Measurements from ENCODE around the gene TMEM231.
"Not testable (repeated sequence)": the region's sequence is repeated elsewhere in the genome, so short reads cannot be mapped to it uniquely, and the experiment has no call there.

Gene TMEM231

GRCh38 chr16:75555707-75556430 is at the start of gene TMEM231:
TSS of gene TMEM231 (minus strand) at chr16:75556252. CDS start at chr16:75556209, 43 bp downstream.
- DNase-seq = peak; percentile 91

DNA sequence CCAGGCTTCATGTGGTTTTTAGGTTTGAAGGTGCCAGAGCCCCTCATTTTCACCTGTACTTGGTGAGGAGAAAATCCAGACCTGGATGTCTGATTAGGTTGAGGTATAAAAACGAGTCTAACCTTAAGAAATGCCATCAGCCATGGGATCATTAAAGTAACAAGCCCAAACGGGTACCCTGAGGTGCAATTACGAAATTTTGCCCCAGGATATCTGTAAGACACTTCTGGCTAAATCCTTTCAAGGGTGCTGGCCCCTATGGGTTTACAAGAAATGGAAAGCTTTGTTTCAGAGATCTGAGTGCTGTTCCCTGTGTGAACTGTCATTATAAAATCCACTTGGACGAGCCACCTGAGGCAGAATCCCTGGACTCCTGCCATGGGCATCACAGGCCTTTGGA is 47.2 kb upstream of the TMEM231 start:
- no peak for DNase-seq

GRCh38 chr16:75599452-75600277 is 43.6 kb upstream of the TMEM231 start:
- DNase-seq = no peak

GRCh38 chr16:75593825-75594820 is 38.1 kb upstream of the TMEM231 start:
- peak; percentile 63 for DNase-seq

GRCh38 chr16:75593308-75593707 is 37.3 kb upstream of the TMEM231 start:
- DNase-seq = no peak

DNA sequence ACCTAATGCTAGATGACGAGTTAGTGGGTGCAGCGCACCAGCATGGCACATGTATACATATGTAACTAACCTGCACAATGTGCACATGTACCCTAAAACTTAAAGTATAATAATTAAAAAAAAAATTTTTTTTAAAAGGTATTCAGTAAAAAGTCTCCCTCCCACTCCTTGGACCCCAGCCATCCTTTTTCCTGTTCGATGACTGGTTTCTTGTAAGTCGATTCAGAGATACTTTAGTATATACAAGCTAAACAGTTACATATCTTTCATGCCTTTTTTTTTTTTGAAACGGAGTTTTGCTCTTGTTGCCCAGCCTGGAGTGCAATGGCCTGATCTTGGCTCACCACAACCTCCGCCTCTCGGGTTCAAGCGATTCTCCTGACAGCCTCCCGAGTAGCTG is 35.9 kb upstream of the TMEM231 start:
- DNase-seq = not testable (repeated sequence)

GRCh38 chr16:75590920-75591843 is 35.1 kb upstream of the TMEM231 start:
- no peak for DNase-seq

DNA sequence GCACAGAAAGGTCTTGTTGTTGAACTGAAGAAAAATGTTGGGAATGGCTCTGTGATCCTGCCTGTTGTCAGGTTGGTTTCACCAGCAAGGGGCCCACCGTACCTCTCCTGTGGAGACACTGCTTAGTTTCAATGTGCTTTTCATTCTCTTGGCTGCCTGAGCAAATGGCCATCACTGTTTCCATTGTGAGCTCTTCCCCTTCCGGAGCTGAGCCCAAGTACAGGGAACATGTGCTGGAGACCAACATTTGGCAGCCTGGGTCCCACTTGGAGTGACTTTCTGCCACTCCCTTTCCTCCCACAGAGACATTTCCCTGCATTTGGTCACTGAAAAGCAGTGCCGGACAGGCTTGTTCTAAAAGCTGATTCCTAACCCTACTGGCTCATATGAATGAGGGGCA is 33.3 kb upstream of the TMEM231 start:
- DNase-seq = no peak

DNA sequence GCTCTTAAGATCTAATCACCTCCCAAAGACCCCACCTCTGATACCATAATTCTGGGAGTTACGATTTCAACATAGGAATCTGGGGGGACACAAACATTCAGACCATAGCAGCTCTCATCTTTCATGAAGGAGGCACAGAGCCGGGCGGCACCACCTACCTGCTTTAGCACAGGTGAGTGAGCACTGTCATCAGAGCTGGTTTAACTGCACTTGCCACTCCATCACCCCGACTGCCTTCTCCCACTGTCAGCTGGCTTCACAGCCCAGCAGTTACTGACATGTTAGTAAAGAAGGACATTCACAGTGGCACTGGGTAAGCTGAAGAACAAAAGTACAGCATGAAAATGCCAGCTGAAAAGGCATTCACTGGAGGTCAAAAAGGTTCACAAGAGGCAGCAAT is 32.7 kb upstream of the TMEM231 start:
- no peak for DNase-seq

GRCh38 chr16:75584108-75584507 is 28.1 kb upstream of the TMEM231 start:
- DNase-seq = no peak

DNA sequence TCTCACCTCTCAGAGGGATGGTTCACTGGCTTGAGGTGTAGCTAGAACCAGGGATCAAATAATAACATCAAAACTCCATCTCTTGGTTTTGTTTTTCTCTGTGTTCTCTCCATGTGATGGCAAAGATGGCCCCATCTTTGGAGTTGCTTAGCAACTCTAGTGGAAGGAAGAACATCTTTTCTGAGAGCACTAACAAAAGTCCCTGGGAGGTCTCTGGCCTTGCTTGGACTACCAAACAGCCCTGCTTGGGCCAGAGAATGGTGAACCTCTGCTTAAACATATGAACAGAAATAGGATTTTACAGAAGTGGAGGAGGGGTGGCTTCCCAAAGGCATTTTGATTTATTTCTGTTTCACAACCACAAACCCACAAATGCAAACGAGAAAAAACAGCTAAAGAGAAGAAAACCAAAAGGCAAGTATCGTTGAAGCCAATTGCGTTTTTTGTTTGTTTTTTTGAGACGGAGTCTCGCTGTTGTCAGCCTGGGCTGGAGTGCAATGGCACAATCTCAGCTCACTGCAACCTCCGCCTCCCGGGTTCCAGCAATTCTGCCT is 23.3 kb upstream of the TMEM231 start:
- DNase-seq = no peak

- no peak for DNase-seq
These were observed 22.7 kb upstream of the TMEM231 start for GRCh38 chr16:75578725-75579124.

- no peak for DNase-seq
These were observed 22.2 kb upstream of the TMEM231 start for GRCh38 chr16:75578212-75578611.

DNA sequence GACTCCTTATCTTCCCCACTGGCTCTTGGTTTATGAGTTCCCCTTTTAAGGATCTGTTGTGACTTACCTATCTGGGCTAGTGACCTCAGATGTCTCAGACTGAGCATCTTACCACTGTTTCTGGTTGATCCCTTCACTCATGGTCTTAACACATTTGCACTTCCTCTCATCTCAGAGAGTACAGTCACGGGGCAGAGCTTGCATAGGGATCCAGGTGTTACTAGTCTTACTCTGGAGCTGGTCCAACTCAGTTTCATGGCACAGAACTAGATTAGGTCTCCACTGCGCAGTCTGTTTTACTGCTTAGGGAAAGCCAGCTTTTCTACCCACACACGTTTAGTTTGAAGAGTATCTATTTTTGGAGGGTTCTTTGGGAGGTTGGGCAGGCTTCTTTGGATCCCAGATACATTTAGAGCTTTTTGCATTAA is 20.3 kb upstream of the TMEM231 start:
- DNase-seq = no peak

DNA sequence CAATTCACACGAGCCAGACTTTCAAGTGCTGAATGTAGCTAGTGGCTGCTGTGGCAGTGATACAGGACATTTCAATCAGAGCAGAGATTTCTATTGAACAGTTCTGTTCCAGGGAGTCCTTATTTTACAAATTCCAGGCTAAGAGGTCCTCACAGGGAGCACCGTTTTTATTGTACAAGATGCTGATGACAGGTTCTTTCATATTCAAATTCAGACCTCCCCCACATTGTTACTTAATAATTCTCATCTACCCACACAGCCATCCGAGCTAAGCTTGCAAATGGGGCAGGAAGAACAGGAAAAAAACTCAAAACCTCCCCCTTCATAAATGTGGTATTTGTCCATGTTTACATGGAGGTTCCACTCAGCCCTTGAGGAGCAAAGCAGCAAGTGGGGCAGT is 19.9 kb upstream of the TMEM231 start:
- DNase-seq = no peak

DNA sequence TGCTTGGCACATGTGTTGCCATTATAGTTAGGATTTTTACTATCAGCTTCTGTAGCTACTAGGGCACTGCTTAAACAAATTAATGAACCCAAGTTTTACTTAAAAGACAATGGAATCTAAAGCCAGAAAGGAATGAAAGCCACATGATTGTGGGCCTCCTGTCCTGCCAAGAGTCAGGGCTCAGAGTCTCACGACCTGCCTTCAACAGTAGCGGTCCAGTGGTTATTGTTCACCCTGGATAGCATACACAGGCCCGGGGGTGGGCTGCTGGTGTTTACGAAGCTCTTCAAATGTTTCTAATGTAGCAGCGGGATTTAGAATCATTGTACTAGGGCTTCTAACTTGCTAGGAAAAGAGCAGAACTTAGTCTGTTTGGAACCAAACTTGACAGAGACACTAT is 17.9 kb upstream of the TMEM231 start:
- no peak for DNase-seq

- DNase-seq = no peak
These were observed 17.0 kb upstream of the TMEM231 start for GRCh38 chr16:75572864-75573542.

DNA sequence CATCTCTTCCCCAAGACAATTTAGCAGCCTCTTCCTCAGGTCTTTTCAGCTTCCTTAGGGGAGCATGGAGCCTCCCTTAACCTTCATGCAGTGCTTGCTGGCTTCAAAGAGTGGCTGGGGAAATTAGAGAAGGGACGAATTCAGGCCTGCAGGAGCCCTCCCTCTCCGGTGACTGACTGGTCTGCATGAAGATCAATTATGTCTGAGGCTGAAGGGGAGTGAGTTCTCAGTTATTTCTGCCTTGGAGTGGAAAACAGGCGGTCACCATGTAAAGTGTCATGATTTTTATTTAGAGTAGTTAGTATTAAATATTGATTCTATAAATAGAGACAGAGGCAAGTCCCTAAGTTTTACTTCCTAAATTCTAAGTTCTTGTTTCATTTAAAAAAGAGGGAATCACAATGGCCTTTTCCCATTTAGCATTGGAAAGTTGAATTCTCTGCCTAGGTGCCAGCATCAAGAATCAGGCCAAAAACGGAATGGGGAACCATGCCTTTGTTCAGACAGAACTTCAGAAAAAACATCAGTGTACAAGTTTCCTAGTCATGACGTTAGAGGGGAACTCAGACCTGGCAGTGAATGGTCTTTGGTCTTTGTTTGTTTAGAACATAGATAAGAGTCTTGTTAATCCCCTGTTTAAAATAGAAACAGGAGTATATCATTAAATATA is 14.5 kb upstream of the TMEM231 start:
- DNase-seq = no peak

DNA sequence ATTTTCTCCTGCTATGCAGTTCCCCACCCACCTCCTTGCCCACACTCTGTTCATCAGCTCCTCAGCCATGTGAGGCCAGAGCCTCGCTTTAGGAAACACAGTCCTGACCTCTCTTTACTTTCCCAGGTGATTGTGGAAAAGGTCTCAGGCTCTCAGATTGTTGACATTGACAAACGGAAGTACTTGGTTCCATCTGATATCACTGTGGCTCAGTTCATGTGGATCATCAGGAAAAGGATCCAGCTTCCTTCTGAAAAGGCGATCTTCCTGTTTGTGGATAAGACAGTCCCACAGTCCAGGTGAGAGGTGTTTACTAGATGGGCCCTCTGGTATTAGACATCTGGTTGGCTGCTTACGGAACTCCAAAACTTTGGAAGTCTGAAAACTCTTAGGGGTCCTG is 11.9 kb upstream of the TMEM231 start:
- no peak for DNase-seq

GRCh38 chr16:75566758-75567255 is 10.8 kb upstream of the TMEM231 start:
- no peak for DNase-seq

Data from SHP77 treated with DMSO at 0.1 percent for 48 hours (cell line).